MCF 10A (cell line): Measurements from ENCODE around the gene CYTH1. TPM values are rescaled to one million over a fixed set of nuclear protein-coding genes. Genes with fewer than 3 reads are reported as not detected.

Experiments
- BruUV-seq: library from RNA; stranded (reverse); fragments of 400-500 nt; replicated peaks from 2 replicates; lab custom pipeline; 2021; lab: Mats Ljungman, UMichigan
- CTCF ChIA-PET: fragments of 300-600 bp; sonication (Branson Sonifier 250); formaldehyde crosslinking; extraction: SDS; loops from one replicate; lab custom pipeline; 2021; ENCODE audit warnings: antibody characterized with exemption, inconsistent platforms; lab: Yijun Ruan, JAX
- POLR2A ChIA-PET: fragments of 300-600, 350-650 bp; sonication (Branson Sonifier 250); formaldehyde crosslinking; extraction: SDS; loops from one replicate; lab custom pipeline; 2020; ENCODE audit warnings: antibody characterized with exemption, inconsistent platforms; lab: Yijun Ruan, JAX
- DNase-seq: peaks from one replicate; pipeline ENCODE4 v3.0.0-alpha.2; 2018; ENCODE audit not compliant: unreplicated experiment
- H3K27ac Mint-ChIP-seq: one replicate; pipeline ENCODE4 v1.8.0; 2022; ENCODE audit warnings: mild to moderate bottlenecking, low read depth, mixed read lengths; ENCODE audit not compliant: unreplicated experiment
- H3K27me3 Mint-ChIP-seq: one replicate; pipeline ENCODE4 v1.8.0; 2022; ENCODE audit warnings: mixed read lengths; ENCODE audit not compliant: insufficient read depth, unreplicated experiment
- H3K36me3 Mint-ChIP-seq: one replicate; pipeline ENCODE4 v1.8.0; 2022; ENCODE audit warnings: mild to moderate bottlenecking, moderate library complexity, mixed read lengths; ENCODE audit not compliant: insufficient read depth, unreplicated experiment
- H3K4me1 Mint-ChIP-seq: one replicate; pipeline ENCODE4 v1.8.0; 2022; ENCODE audit warnings: mixed read lengths; ENCODE audit not compliant: insufficient read depth, unreplicated experiment
- H3K4me3 Mint-ChIP-seq: one replicate; pipeline ENCODE4 v1.8.0; 2022; ENCODE audit warnings: mild to moderate bottlenecking, moderate library complexity, mixed read lengths; ENCODE audit not compliant: unreplicated experiment
- H3K9me3 Mint-ChIP-seq: one replicate; pipeline ENCODE4 v1.8.0; 2022; ENCODE audit warnings: mixed read lengths; ENCODE audit not compliant: unreplicated experiment
- CTCF ChIP-seq: fragments of 200-600 bp; IDR thresholded peaks from one replicate; pipeline ENCODE4 v1.8.0; 2022; ENCODE audit warnings: antibody characterized with exemption, mild to moderate bottlenecking; ENCODE audit not compliant: unreplicated experiment
- intact Hi-C: fragments of 100-400 bp; cut with micrococcal nuclease; formaldehyde crosslinking; loops from 2 replicates; pipeline ENCODE4 v1.14.1; 2022
- total RNA-seq: library from RNA; stranded (reverse); gene quantifications from 2 replicates; pipeline ENCODE4 v1.2.3, GENCODE V29; 2022

The CYTH1 gene
- total RNA-seq, 1 experiment from 2014 or later, result 38.5 TPM

- intact Hi-C loops, result no loop called here
- no peak overlapping the region for H3K4me3 Mint-ChIP-seq
- no TSS peak for BruUV-seq
- no peaks in the 10 kb centered on the region for H3K27me3 Mint-ChIP-seq
- peaks cover 32% of the 10 kb centered on the region for H3K4me1 Mint-ChIP-seq
- no peak overlapping the region for H3K27ac Mint-ChIP-seq
- no peak for DNase-seq
- ChIA-PET POLR2A (interaction anchor here (0.7 kb wide), 1 partner anchor 54 kb away, joined by 3 read pairs; no protein-coding TSS in a partner anchor), CTCF (interaction anchor here (0.6 to 1.9 kb wide), 2 partner anchors 20 to 33 kb away, joined by 3 to 6 read pairs; no protein-coding TSS in a partner anchor)
- no peak for TF ChIP-seq CTCF
- peaks cover 49% of the 10 kb centered on the region for H3K36me3 Mint-ChIP-seq
- no peaks in the 10 kb centered on the region for H3K9me3 Mint-ChIP-seq
Observed at GRCh38 chr17:78675316-78675616, 106.8 kb downstream of the CYTH1 start.

- peaks cover 46% of the 10 kb centered on the region for H3K36me3 Mint-ChIP-seq
- TF ChIP-seq CTCF, result no peak
- BruUV-seq, result no TSS peak
- POLR2A ChIA-PET, result interaction anchor here (0.7 kb wide), 1 partner anchor 54 kb away, joined by 3 read pairs; no protein-coding TSS in a partner anchor
- H3K4me3 Mint-ChIP-seq, result no peak overlapping the region
- no peak for DNase-seq
- intact Hi-C loops, result no loop called here
- no peaks in the 10 kb centered on the region for H3K9me3 Mint-ChIP-seq
- no peak overlapping the region for H3K27ac Mint-ChIP-seq
- peaks cover 28% of the 10 kb centered on the region for H3K4me1 Mint-ChIP-seq
- CTCF ChIA-PET, result interaction anchor here (0.6 to 1.9 kb wide), 4 partner anchors 19 to 191 kb away, joined by 3 to 6 read pairs (median 3); no protein-coding TSS in a partner anchor
- no peaks in the 10 kb centered on the region for H3K27me3 Mint-ChIP-seq
Observed at GRCh38 chr17:78674595-78675315, 107.3 kb downstream of the CYTH1 start.

GRCh38 chr17:78674156-78674555 lies 107.9 kb downstream of the CYTH1 start:
- POLR2A ChIA-PET, result no interaction called here
- H3K4me1 Mint-ChIP-seq, result peaks cover 22% of the 10 kb centered on the region
- peaks cover 42% of the 10 kb centered on the region for H3K36me3 Mint-ChIP-seq
- intact Hi-C loops, result no loop called here
- no peak overlapping the region for H3K4me3 Mint-ChIP-seq
- DNase-seq, result no peak
- H3K9me3 Mint-ChIP-seq, result no peaks in the 10 kb centered on the region
- TF ChIP-seq CTCF, result no peak
- H3K27ac Mint-ChIP-seq, result no peak overlapping the region
- no peaks in the 10 kb centered on the region for H3K27me3 Mint-ChIP-seq
- BruUV-seq, result no TSS peak
- CTCF ChIA-PET, result interaction anchor here (0.7 to 1.9 kb wide), 2 partner anchors 35 to 192 kb away, joined by 3 to 6 read pairs; no protein-coding TSS in a partner anchor

GRCh38 chr17:78673395-78673794 lies 108.7 kb downstream of the CYTH1 start:
- CTCF ChIA-PET, result no interaction called here
- Mint-ChIP-seq H3K36me3 (peaks cover 35% of the 10 kb centered on the region), H3K27me3 (no peaks in the 10 kb centered on the region), H3K4me1 (peaks cover 16% of the 10 kb centered on the region), H3K4me3 (no peak overlapping the region), H3K27ac (no peak overlapping the region), H3K9me3 (no peaks in the 10 kb centered on the region)
- intact Hi-C loops, result no loop called here
- TF ChIP-seq CTCF, result no peak
- no peak for DNase-seq
- POLR2A ChIA-PET, result no interaction called here
- BruUV-seq, result no TSS peak
